HG03045 (cell line): ENCODE data around the gene H1-8.

ENCODE experiments used
- ATAC-seq: cut with Tn5 transposase; IDR thresholded peaks from one replicate; pipeline ENCODE4 v1.9.1; 2021; ENCODE audit warnings: mild to moderate bottlenecking, moderate library complexity; ENCODE audit not compliant: unreplicated experiment

H1-8 gene

DNA sequence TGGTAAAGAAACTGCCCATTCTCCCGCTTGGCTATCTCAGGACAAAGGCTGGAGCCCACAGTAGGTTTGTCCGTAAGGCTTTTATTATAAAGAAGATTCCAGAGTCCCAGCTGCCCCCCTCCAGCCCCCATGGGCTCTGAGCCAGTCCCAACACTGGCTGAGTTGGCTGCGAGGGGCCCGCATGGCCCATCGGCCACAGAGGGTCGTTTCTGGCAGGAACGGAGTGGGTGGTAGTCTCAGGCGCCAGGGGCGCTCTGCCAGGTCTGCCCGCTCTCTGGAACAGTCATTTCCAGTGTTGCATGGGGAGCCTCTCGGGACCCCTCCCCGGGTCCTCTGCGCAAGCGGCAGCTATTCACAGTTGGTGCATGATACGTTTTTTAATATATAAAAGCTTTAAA, 12.2 kb downstream of the H1-8 start:
- ATAC-seq: no peak

DNA sequence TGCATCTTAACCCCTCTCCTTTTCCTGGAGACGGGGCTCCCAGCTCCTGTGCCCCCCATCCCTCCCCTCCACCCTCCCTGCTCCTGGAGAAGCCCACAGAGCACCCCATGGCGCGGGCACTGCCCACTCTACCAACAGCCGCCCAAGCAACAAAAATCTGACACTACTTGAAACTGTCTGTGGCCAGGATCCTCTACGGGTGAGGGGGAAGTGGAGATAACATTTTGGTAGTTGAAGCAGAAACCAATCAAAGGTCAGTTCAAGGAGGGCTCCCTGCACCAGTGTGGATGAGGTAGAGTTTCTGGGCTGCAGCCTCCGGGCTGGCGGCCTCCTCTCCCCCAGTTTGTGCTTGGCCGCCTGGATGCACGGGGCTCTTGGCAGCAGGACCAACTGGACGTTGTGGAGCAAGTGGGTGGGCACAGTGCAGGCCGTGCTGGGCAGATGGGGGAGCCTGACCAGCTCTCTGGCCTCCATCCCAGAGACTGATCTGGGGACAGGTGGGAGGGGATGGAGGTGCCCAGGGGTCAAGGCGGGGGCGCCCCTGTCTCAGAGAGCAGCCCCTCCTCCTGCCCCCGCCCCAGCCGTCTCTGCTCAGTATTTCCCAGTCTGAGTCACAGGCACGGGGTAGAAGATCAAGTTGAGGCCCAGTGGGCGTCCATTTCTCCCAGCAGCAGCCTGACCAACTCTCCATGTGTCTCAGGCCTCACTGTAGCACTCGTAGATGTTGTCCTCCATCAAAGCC, 12.8 kb downstream of the H1-8 start:
- no peak for ATAC-seq

DNA sequence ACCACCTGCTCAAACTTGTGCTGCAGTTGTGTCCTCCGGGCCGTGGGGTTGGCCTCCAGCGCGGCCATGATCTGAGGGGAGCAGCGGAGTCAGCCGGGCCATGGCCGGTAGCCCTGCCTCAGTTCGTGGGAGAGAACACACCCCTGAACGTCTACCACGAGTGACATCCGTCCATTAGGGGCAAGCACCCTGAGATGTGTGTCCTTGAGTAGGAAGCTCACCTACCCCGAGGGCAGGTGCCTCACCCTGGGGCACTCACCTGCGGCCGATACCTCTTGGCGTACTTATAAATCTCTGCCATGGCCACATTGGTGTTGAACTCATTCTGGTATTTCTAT, 13.4 kb downstream of the H1-8 start:
- no peak for ATAC-seq

DNA sequence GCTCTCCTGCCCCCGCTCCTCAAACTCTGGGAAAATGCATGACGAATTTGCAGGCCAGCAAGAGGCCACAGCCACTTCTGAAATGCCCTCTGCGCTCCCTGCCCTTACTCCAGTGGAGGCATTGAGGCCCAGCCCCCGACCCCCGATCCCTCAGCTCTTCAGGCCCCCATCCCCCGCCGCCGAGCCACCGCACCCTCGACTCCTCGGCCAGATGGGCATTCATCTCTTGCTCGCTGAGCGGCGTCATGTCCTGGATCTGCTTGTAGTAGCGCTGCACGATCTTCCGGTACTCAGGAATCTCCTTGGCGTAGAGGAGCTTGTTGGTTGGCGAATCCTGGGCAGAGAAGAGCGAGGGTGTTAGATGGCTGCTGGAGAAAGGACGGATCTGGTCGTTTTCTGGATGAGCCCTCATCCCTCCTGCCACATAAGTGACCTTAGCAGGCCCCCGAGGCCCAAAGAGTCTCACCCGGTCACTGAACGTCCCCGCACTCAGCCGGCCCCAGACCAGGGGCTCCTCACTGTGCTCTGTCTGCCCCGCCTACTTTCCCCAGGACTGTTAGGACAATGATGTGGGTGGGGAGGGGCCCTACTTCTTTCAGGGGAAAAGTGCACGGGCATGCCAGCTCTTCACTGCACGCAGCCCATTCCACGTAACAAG, 14.0 kb downstream of the H1-8 start:
- ATAC-seq: no peak

DNA sequence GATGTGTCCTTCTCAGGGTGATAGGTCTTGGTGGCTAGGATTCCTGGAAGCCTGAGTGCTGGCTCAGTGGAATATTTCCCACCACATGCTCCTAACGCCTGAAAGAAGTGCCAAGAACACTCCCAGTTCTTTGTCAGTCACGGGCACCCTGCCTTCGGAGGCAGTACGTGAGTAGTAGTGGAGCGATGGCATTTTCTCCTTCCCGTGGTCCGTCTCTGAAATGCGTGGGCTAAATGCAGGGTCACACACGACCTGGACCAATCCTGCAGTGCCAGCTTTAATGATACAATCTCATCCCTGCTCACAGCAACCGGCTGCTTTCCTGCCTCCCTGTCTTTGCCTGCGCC, 14.5 kb downstream of the H1-8 start:
- no peak for ATAC-seq

DNA sequence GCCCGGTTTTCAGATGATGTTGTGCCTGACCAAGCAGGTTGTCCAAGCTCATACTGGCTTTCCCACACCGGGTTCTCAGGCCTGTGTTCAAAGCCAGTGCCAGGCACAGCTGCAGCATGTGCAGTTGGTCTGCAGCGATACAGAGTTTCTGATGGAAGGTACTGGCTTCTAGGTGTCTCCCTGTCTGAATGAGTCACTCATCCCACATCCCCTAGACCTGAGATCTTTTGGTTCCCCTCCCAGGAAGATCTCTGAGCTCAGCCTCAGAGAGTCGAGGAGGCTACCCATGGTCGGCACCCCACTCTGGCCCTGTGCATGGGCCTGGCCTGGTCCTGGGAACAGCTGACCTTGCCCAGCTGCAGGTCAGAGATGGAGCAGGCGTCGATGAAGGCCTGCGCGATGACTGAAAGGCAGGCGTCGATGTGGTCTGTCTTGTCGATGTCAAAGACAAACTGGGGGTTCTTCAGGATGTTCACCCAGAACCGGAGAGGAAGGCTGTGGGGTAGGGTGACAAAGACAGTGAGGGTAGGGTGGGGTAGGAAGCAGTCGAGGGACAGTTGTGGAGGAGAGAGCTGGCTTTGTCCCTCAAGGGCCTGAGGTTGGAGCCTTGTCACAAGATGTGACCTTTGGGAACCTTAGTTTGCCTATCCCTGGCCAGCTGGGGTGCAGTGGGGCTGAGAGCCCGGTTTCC, 15.3 kb downstream of the H1-8 start:
- no peak for ATAC-seq

DNA sequence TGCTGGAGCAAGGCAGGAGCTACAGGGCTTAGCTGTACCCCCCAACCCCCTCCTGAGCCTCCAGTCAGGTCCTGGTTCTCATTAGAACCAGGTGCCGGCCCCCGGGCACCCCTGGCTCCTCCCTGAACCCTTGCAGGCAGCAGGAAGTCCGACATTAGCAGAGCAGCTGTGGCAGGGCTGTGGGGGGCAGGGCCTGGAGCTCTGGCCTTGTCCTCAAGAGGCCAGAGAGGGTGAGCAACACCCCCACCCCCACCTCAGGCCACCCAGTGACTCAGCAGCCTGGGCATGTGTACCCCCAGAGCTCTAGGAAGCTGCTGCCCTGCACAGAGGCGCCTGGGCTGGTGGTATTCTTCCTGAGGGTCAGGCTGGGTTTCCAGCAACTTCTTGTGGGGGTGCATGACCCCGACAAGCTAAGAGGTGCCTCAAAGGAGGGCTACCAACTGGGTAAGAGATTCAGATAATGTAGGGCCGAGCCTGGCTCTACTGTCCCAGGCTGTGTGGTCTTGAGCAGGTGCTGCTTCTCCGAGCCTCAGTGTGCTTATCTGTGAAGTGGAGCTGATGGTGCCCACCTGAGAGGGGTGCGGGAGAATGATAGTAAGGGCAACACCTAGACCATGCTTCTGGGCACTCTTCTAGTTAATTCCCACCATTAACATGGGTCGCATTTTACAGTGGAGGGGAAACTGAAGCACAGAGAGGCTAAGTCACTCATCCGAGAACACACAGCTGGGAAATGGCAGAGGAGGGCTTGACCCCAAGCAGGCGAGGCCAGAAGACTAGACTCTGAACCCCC, 16.0 kb downstream of the H1-8 start:
- no peak for ATAC-seq

DNA sequence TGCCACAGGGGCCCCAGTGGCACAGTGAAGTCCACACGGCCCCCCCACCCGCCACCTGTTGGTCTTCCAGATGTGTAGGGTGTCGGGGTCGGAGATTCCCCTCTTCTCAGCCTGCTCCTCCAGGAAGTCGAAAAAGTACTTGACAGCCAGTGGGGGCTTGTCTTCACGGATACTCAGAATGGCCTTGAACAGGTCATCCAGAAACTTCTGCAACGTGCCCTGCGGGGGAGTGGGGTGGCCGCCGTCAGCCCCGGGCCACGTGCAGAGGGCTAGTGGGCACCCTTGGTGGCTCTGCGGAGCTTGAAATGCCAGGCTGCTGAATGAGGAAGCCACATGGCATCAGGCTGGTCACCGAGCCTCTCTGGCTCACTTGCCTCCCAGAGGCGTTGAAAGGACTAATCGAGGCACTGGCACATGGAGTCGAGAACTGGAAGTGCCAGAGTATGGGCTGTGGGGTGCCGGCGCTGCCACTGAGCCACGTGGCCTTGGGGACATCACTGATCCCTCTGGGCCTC, 16.6 kb downstream of the H1-8 start:
- no peak for ATAC-seq

DNA sequence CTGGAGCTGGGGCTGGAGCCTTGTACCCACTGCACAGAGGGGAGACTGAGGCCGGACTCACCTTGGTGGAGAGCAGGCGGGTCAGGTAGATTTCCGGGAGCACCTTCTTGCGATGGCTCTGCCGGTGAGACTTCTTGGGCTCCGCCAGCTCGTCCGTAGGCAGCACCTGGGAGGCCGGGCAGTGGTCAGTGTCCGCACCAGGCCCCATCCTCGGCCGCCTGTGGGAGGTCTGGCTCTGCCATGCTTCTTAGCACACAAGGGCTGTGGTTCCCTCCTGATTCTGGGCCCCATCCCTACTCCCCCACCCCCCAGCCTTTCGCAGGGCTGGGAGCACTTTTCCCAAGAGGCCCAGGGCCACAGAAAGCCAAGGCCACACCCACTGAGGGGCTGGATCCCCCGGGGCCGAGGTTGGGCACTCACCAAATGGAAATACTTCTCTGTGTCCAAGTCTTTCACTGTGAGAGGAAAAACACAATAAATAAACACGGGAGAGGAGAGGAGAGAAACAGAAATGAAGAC, 17.4 kb downstream of the H1-8 start:
- ATAC-seq: no peak

DNA sequence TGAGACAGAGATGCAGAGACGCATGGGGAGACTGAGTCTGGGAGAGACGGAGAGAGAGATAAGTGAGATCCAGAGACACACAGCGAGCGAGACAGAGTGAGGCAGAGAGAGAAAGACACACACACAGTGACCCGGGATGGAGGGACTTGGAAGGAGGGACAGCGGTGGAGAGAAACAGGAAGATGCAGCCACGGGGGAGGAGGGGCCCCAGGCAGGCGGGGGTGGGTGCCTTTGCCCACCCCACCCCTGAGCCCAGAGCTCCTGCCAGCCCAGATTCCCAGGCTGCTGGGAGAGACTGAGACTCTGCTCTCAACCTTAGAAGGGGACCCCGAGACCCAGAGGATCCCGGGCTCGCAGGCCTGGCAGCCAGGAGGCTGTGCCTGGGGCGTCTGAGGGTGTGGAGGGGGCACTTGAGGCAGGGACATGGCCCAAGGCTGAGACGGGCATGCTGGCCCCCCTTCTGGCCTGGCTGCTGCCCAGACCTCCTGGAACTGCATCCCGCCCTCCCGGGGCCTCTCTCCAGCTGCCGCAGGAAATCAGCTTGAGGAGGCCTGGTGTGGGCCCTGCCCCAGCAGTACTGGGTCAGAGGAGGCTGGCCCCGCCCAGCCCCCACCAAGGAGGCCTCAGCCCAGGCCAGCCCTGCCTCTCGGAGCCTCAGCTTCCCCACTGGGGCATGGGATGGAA, 18.1 kb downstream of the H1-8 start:
- ATAC-seq: no peak

DNA sequence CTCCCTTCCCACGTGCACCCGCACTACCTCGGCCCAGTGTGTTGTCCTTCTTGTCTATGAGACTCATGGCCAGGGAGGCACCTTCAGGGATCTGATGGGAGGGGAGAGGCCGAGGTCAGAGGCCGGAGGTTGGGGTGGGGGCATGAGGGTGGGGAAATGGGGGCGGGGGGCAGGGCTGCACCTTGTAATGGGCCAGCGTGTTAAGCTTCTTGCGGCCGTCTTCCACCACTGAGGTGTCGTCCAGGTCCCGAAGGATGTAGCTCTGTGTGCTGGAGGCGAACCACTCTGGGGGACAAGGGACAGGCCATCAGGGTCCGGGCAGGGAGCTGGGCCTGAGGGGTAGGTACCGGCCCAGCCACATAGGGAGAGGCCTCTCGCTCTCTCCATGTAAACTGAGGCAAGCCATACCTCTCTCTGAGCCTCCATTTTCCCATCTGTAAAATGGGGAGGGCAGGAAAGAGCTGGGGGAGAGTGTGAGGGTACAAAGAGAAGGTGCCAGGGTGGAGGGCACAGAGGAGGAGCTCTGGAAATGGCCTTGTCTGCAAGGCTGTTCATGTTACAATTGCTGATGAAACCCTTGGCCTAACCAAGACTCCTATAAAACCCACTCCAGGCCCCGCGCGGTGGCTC, 18.8 kb downstream of the H1-8 start:
- ATAC-seq: no peak

DNA sequence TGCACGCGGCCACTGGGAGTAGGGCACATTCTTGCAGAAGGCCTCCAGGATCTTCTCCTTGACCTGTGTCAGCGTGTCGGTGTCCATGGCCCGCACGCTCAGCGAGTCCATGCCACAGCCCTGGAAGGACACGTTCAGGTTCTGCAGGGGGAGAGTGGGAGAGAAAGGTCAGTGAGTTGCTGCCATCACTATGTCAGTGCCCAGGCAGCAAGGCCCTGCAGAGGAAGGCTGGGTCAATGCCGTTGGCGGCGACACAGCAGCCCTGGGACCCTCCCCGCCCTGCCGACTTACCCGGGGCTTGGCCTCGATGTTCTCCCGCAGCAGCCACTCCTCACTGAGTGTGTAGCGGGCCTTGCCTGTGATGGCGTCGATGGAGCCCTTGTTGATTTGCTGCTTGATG, 19.8 kb downstream of the H1-8 start:
- no peak for ATAC-seq

DNA sequence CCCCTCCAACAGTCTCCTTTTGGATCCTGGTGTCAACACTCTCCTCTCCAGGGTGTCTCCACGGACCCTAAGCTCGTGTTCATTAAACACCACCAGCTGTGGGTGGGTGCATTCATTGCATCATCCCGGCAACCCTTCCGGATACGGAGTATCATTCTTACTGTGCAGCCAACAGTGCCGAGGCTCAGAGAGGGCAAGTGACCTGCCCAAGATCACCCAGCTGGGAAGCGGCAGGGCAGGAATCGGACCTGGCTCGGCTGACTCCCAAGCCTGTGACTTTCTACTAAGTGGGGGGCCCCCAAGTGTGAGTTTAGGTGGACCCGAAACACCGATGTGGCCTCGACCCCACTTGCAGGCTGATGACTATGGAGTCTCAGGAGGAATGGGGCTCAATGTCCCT, 20.4 kb downstream of the H1-8 start:
- ATAC-seq: no peak

DNA sequence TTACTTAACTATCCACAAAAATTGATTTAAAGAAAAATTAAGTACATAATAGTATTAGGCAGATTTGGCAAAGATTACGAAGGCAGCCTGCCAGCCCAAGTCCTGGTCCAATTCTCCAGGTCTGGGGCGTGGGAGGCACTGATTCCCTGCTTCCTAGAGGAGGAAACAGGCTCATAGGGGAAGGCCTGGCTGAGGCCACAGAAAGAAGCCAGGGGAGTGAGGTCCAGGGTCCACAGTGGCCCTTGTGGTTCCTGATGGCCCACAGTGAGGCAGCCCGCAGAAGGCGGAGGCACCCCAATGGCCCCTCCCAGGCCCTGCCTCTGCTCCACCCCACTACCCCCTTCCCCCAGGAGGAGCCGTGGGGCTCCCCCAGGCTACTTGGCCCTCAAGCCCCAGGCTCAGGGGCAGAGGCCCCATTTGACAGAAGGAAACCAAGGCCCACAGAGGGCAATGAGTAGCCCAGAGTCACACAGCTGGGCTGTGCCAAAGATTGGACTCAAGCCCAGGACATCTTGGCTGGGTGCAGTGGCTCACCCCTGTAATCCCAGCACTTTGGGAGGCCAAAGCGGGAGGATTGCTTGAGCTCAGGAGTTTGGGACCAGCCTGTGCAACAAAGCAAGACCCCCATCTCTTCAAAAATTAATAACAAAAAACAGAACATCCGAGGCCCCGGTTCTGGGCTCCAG, 21.0 kb downstream of the H1-8 start:
- ATAC-seq: no peak

DNA sequence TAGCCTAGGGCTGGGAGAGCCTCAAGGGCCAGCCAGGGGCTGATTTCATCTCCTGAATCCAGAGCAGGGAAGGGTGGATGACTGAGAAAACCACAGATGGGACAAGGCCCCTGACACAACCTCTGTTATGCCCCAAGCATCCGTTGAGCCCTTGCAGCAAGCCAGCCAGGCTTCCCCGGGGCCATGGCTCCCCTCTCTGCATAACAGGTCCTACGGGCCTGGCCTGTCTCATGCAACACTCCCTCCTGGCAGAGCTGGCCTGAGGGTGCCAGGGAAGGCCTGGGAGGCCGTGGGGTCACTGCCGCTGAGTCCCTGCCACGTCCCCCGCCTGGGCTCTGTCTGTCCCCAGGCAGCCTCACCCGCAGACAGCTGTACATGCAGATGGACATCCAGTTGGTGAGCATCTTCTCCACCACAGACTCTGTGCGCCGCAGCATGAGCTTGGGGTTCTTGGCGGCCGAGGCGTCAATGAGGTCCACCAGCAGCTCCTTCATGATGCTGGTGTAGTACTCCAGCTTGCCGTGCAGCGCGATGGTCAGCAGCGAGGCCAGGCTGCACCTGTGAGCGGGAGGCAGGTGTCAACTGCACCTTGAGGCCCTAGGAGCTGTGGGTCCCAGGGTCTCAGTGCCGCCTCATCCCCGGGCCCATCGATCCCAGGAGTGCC, 22.1 kb downstream of the H1-8 start:
- no peak for ATAC-seq

DNA sequence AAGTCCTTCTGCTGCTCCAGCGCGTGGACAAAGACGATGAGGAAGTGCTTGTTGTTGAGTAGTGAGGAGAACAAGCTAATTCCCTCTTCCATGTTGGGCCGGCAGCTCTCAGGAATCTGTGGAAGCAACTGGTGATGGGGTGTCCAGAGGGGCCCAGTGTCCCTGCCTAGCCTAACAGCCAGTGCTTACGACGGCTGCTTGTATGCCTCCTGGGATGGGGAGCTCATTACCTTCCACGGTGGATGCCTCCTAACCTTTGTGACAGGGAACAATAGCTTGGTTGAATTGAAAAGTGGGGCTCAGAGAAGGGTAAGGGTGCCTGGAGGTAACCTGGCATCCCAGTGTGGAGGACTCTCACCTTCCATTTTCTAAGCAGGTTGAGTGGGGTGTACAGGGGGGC, 22.9 kb downstream of the H1-8 start:
- ATAC-seq: no peak

DNA sequence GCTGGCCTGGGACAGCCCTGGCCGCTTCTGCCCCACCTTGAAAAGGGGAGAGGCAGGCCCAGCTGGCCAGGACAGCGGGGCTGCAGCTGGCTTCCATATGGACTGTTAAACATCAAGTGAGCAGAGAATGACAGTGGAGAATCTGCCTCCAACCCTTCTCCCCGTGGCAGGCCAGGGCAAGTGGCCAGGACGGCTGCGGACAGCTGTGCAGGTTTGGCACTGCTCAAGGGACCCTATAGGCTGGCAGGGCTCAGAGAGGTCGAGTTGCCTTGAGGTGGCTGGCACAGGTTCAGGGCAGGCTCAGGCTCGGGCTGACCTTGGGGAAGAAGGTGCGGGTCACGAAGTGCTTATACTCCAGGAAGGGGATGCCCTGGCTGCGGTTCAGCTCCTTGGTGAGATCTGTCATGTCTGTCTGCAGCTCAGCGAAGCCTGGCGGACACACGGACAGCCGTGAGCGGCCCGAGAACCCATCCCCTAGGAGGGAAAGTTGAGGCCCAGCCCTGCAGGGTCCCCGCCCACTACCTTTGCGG, 24.3 kb downstream of the H1-8 start:
- no peak for ATAC-seq

DNA sequence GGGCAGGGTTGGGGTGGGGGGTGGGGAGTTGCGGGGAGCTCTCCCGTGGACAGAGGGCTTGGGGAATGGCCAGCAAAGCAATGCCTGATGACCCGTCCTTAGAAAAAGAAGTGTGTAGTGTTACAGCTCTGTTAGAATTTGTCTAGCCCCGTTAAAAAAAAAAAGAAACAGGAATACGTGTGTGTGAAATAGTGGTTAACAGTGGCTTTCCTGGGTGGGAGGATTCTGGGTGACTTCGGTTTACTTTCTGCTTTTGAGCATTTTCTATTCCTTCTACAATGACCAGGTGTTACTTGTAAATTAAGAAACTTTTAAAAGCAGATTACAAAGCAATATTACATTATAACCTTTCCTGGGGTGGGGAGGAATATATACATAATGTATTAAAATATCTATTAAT, 25.0 kb downstream of the H1-8 start:
- ATAC-seq: no peak

DNA sequence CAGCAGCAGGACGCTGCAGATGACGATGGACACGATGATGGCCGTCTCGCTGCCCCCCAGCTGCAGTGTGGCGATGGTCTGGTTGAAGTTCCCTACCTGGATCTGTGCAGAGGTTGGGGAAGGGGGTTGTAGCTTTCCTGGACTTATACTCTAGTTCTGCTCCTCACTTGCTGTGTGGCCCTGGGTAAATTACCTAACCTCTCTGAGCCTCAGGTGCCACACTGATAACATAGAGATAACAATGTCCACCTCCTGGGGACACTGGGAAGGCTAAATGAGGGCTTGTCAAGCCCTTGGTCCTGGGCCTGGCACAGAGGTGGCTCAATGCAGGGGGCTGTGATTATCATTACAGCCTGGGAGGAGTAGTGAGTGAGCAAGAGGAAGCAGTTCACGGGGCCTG, 26.9 kb downstream of the H1-8 start:
- ATAC-seq: no peak
